GM10248 (cell line): ENCODE measurements around the gene SIPA1L3.
"Not testable (repeated sequence)": the region's sequence is repeated elsewhere in the genome, so short reads cannot be mapped to it uniquely, and the experiment has no call there.

ENCODE experiments used
- CTCF ChIA-PET: fragments of 300-600 bp; sonication (Branson Sonifier 250); formaldehyde crosslinking; extraction: SDS; loops from one replicate; lab custom pipeline; 2021; ENCODE audit warnings: antibody characterized with exemption; lab: Yijun Ruan, JAX
- POLR2A ChIA-PET: fragments of 350-650 bp; sonication (Branson Sonifier 250); formaldehyde crosslinking; extraction: SDS; loops from one replicate; lab custom pipeline; 2020; ENCODE audit warnings: antibody characterized with exemption; lab: Yijun Ruan, JAX
- DNase-seq: peaks from one replicate; pipeline ENCODE4 v3.0.0; 2012; ENCODE audit errors: extremely low spot score
- TF ChIP-seq, protein P1 (sequence below): IDR thresholded peaks from 2 replicates; pipeline ENCODE4 v1.5.1; 2012; ENCODE audit warnings: mild to moderate bottlenecking, low read depth; ENCODE audit errors: extremely low read depth, missing control alignments, control extremely low read depth

The SIPA1L3 gene

DNA sequence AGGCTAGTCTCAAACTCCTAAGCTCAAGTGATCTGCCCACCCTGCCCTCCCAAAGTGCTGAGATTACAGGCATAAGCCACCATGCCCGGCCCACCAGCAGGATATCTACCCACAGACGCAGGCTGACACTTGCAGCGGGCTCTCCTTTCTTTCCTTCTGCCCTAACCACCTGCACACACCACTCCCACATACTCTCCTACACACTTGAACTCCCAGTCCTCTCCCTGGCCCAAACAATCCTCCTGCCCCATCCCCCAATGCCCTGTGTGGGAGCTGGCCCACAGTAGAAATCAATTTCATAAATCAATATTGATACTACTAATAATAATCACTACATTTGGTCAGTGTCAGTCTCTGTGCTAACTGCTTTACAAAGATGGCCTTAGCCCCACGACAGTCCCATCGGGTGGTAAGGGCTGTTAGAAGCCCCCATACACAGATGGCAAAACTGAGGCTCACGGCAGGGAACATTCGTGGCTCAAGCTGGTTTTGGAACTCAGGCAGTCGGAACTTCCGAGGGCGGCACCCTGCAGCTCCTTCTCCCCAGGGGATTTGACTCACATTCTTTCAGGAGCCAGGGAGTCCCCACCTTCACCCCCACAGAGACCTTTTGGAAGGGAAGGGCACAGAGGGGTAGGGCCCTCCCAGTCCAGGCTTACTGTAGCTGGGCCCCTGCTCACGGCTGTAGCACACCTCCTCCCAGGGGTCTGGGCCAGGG, 320.4 kb downstream of the SIPA1L3 start:
- ChIA-PET POLR2A (no interaction called here), CTCF (interaction anchor here (0.9 to 4.0 kb wide), 8 partner anchors 11 to 331 kb away, joined by 3 to 18 read pairs (median 4); partner anchors contain the start of genes PSMD8, SIPA1L3 and WDR87)
- TF ChIP-seq, protein P1, sequence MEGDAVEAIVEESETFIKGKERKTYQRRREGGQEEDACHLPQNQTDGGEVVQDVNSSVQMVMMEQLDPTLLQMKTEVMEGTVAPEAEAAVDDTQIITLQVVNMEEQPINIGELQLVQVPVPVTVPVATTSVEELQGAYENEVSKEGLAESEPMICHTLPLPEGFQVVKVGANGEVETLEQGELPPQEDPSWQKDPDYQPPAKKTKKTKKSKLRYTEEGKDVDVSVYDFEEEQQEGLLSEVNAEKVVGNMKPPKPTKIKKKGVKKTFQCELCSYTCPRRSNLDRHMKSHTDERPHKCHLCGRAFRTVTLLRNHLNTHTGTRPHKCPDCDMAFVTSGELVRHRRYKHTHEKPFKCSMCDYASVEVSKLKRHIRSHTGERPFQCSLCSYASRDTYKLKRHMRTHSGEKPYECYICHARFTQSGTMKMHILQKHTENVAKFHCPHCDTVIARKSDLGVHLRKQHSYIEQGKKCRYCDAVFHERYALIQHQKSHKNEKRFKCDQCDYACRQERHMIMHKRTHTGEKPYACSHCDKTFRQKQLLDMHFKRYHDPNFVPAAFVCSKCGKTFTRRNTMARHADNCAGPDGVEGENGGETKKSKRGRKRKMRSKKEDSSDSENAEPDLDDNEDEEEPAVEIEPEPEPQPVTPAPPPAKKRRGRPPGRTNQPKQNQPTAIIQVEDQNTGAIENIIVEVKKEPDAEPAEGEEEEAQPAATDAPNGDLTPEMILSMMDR = no peak
- no peak for DNase-seq

DNA sequence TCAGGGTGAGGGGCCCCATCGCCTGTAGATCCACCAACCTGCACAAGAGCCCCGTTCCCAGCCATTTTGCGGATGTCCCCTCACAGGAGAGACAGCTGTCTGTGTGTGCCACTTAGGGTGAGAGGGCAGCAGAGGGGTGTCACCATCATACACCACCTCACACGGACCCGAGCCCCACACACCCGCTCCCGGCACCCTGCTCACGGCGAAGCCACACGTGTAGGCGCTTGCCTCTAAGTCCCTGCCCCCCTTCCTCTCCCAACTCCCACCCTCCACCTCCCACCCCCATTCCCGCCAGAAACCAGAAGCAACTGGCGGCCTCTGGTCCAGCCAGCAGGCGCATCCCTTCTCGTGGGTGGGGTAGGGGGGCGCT, 321.0 kb downstream of the SIPA1L3 start:
- POLR2A ChIA-PET = no interaction called here
- DNase-seq = no peak
- CTCF ChIA-PET = interaction anchor here (1.3 to 4.0 kb wide), 4 partner anchors 15 to 331 kb away, joined by 3 to 18 read pairs (median 6); no protein-coding TSS in a partner anchor
- TF ChIP-seq, protein P1 = no peak

DNA sequence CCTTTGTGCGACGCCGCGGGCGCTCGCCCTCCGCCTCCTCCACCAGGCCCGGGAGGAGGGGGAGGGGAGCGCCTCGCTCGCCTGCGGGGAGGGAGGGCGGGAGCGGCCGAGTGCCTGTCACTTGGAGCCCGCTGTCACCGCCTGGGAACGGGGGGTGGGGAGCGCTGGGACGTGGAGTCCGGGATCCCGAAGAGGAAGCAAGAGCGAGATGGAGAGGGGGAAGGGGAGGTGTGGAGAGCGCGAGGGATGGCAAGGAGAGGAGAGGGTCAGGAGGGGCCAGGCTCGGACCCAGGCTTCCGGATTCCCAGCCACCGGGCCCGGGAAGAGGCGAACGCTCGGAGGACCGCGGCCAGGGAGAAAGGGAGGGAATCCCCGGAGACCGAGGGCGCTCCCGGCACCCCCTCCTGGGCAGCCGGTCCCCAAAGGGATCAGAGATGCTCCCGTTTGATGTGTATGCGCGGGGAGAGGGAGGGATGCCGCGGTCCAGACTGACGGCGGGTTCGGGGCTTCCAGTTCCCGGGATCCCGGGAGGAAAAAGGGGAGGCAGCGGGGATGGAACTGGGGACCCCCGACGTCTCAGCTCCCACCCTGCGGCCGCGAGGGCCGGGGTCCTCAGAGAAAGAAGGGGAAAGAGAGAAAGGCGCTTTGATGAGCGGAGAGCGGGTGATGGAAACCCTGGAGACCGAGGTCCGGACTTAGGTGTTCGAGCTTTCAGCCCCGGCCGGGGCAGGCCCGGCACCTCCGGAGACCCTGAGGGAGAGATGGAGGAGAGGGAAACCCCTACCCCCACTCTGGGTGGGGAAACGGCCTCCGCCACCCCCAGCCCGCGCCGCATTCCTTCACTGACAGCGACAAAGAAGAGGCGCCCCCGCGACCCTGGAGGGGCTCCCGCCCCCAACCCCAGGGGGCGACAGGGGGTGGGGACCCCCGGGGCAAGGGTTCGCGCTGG, 321.8 kb downstream of the SIPA1L3 start:
- TF ChIP-seq, protein P1 = no peak
- DNase-seq = no peak
- ChIA-PET POLR2A (no interaction called here), CTCF (interaction anchor here (1.3 to 7.3 kb wide), 5 partner anchors 15 to 332 kb away, joined by 3 to 75 read pairs (median 6); no protein-coding TSS in a partner anchor)

GRCh38 chr19:38229585-38230073, 322.6 kb downstream of the SIPA1L3 start:
- POLR2A ChIA-PET = no interaction called here
- TF ChIP-seq, protein P1 = no peak
- CTCF ChIA-PET = interaction anchor here (1.6 to 7.3 kb wide), 3 partner anchors 15 to 327 kb away, joined by 3 to 75 read pairs (median 6); no protein-coding TSS in a partner anchor
- peak; percentile 89 for DNase-seq

DNA sequence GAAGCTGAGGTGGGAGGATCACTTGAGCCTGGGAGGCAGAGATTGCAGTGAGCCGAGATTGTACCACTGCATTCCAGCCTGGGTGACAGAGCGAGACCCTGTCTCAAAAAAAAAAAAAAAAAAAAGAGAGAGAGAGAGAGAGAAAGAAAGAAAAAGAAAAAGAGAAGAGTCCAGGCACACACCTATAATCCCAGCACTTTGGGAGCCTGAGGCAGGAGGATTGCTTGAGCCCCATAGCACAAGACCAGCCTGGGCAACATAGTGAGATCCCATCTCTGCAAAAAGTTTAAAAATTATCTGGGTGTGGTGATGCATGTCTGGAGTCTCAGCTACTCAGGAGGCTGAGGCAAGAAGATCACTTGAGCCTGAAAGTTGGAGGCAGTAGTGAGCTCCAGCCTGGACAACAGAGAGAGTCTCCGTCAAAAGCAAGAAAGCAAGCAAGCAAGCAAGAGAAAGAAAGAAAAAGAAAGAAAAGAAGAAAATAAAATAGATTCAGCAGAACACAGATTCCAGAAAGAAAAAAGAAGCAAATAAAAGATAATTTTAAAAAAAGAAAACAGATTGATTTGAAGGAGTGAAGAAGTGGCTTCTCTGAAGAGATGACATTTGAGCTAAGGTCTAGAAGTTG, 323.6 kb downstream of the SIPA1L3 start:
- DNase-seq, POLR2A ChIA-PET: not testable (repeated sequence)
- CTCF ChIA-PET = interaction anchor here (1.3 to 7.3 kb wide), 4 partner anchors 14 to 328 kb away, joined by 3 to 75 read pairs (median 5); partner anchors contain the start of gene CATSPERG

DNA sequence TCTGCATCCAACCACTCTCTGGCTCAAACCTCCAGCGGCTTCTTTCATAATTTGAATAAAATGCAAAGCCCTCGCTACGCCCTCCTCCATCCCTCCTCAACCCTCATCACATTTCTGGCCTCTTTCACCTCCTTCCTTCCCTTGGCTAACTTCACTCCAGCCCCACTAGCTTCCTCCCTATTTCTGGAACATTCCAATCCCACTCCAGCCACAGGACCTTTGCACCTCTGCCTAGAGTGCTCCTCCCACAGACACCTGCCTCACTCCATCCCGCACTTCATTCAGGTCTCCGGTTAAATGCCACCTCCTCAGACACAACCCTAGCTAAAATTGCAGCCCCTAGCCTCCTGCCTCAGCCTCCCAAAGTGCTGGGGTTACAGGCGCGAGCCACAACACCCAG, 324.9 kb downstream of the SIPA1L3 start:
- POLR2A ChIA-PET = no interaction called here
- CTCF ChIA-PET = interaction anchor here (1.3 to 7.3 kb wide), 2 partner anchors 13 to 104 kb away, joined by 4 to 75 read pairs; partner anchors contain the start of gene CATSPERG
- no peak for DNase-seq
- TF ChIP-seq, protein P1 = no peak
